SU-DHL-6 (cell line): ENCODE results near the gene NIT2.

Experiments used
- CTCF ChIP-seq: fragments of 200-600 bp; sonication (generic); IDR thresholded peaks from one replicate; pipeline ENCODE4 v1.5.1; 2017; ENCODE audit warnings: antibody characterized with exemption, mild to moderate bottlenecking, low read length, moderate library complexity; ENCODE audit not compliant: insufficient read depth, poor library complexity, severe bottlenecking
- EZH2phosphoT487 ChIP-seq: fragments of 200-600 bp; sonication (generic), shearing (Covaris generic); conservative IDR thresholded peaks from 2 replicates; pipeline ENCODE4 v1.6.1; 2018; ENCODE audit warnings: mild to moderate bottlenecking, antibody characterized with exemption, low read length, moderate library complexity, mixed read lengths

- TF ChIP-seq CTCF (no peak), EZH2phosphoT487 (no peak)
These were observed 36.8 kb upstream of the NIT2 start for GRCh38 chr3:100297784-100298183.
